ENCODE measurements around the gene ABCC8. TPM values are rescaled to one million over a fixed set of nuclear protein-coding genes. Genes with fewer than 3 reads are reported as not detected.
A peak's percentile ranks its signal among the peaks of the same experiment; 100 is the strongest.

The ABCC8 gene
- total RNA-seq, 1 donor, result not detected

DNA sequence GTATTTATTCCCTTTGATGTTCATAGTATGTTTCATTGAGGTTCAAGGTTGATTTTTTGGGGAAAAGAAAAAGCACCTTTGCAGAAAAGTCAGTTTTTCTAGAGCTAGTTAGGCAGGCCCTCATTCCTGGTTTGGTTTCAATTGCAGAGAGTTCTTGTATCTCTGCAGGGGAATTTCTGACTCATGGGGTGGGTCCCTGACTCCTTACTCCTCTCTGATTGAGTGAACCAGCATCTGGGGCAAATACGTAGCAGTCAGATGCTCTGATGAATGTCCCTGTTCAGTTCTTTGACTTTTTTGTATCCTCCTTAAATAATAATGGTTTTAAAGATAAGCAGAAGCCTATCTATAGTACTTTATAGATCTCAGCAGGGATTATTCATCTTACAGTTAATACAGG, 132.7 kb downstream of the ABCC8 start:
- peak; percentile 75 for DNase-seq (ENCODE audit: low read depth)
- no peak for TF ChIP-seq CTCF (IDR thresholded peaks at IDR 0.05; ENCODE audit: insufficient read depth, low read depth, low read length)
- no peak overlapping the region for H3K4me3 ChIP-seq (ENCODE audit: low read depth, low read length)

DNA sequence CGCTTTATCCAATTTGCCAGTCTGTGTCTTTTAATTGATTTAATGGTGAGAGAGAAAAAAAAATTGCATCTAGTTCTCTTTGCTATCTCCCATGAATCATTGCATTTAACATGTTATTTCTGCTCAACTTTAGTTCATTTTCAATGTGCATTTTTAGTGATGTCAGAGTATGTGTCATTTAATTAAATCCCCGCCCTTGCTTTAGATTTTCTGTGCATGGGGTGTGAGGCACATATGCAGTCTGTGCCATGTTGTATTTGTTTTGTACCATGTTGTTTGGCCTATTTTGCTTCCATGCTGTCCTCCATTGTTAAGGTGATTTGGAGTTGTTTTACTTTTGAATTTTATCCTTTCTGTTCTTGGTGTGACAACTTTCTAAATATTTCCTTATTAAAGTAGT, 133.4 kb downstream of the ABCC8 start:
- no peak for DNase-seq (ENCODE audit: low read depth)
- H3K4me3 ChIP-seq (ENCODE audit: low read depth, low read length), result no peak overlapping the region
- no peak for TF ChIP-seq CTCF (IDR thresholded peaks at IDR 0.05; ENCODE audit: insufficient read depth, low read depth, low read length)

Other genes with a start within 250 kb of the ABCC8 start
- 79.9 and 91.5 TPM in 2 replicates for gene NUCB2, start 200.1 kb downstream of the ABCC8 start, total RNA-seq
- gene NCR3LG1, start 125.0 kb downstream of the ABCC8 start, total RNA-seq, result 14.7 and 16.8 TPM in 2 replicates
- gene KCNJ11, start 88.2 kb downstream of the ABCC8 start, total RNA-seq, result not detected in 2 replicates
- gene USH1C, start 67.6 kb upstream of the ABCC8 start, total RNA-seq, result not detected in 2 replicates
- gene OTOG, start 70.4 kb upstream of the ABCC8 start, total RNA-seq, result not detected in 2 replicates
- gene MYOD1, start 242.7 kb upstream of the ABCC8 start, total RNA-seq, result under 0.01 TPM in 1 of 2 replicates, not detected in the other